Peyer's patch (tissue), 4 donors: ENCODE results near the gene ALOX5AP.

ENCODE experiments used
- CTCF ChIP-seq, 6 experiments: fragments of 450-650 bp in 4 of 6; fragments of 200-600 bp in 2 of 6; sonication (generic) in 1 of 6; IDR thresholded peaks; one replicate each; pipeline ENCODE4 v1.5.1; 2017 to 2019; ENCODE audit warnings: antibody characterized with exemption in 6 of 6, mild to moderate bottlenecking in 3 of 6, moderate library complexity in 1 of 6
- POLR2A ChIP-seq, 2 donors: fragments of 450-650 bp; IDR thresholded peaks; one replicate each; pipeline ENCODE4 v1.5.1; 2017; ENCODE audit warnings: antibody characterized with exemption in 2 of 2, mild to moderate bottlenecking in 2 of 2, moderate library complexity in 2 of 2

- TF ChIP-seq POLR2A (IDR thresholded peaks at IDR 0.05), result no peak
- TF ChIP-seq CTCF (IDR thresholded peaks at IDR 0.05), result no peak
Measured at GRCh38 chr13:30718661-30719524, 16.4 kb upstream of the ALOX5AP start.
